GM23338 (cell line): ENCODE data around the gene POLR2H. TPM values are rescaled to one million over a fixed set of nuclear protein-coding genes. Genes with fewer than 3 reads are reported as not detected.

Source experiments
- ATAC-seq: fragments of 200-7000 bp; cut with Tn5 transposase; 3 replicates; pipeline ENCODE4 v1.9.1; 2020
- DNase-seq: peaks from one replicate; pipeline ENCODE4 v3.0.0-alpha.2; 2015; ENCODE audit warnings: low spot score
- H2AFZ ChIP-seq: fragments of 200-600 bp; sonication (generic); 2 replicates; pipeline ENCODE4 v1.8.0; 2016; ENCODE audit warnings: antibody characterized with exemption, mild to moderate bottlenecking, moderate library complexity
- H3F3A ChIP-seq: fragments of 200-600 bp; sonication (generic); replicated peaks from 2 replicates; pipeline ENCODE4 v1.8.0; 2017; ENCODE audit warnings: antibody characterized with exemption, mixed run types, low read depth
- H3K27ac ChIP-seq: fragments of 200-600 bp; sonication (generic); 2 replicates; pipeline ENCODE4 v1.6.1; 2016; ENCODE audit warnings: low read depth
- H3K27me3 ChIP-seq: fragments of 200-600 bp; sonication (generic); 2 replicates; pipeline ENCODE4 v1.8.0; 2016; ENCODE audit warnings: mild to moderate bottlenecking, mixed run types, moderate library complexity; ENCODE audit not compliant: insufficient read depth
- H3K36me3 ChIP-seq: fragments of 200-600 bp; sonication (generic); 2 replicates; pipeline ENCODE4 v1.8.0; 2016; ENCODE audit warnings: mild to moderate bottlenecking; ENCODE audit not compliant: insufficient read depth
- H3K4me1 ChIP-seq: fragments of 200-600 bp; sonication (generic); 2 replicates; pipeline ENCODE4 v1.8.0; 2016; ENCODE audit warnings: mild to moderate bottlenecking, moderate library complexity; ENCODE audit not compliant: insufficient read depth
- H3K4me2 ChIP-seq: fragments of 200-600 bp; sonication (generic); 2 replicates; pipeline ENCODE4 v1.7.1; 2017; ENCODE audit warnings: mixed run types
- H3K4me3 ChIP-seq: fragments of 200-600 bp; sonication (generic); 2 replicates; pipeline ENCODE4 v1.6.1; 2016; ENCODE audit warnings: mixed run types
- H3K79me2 ChIP-seq: fragments of 200-600 bp; sonication (generic); replicated peaks from 2 replicates; pipeline ENCODE4 v1.8.0; 2017; ENCODE audit warnings: mild to moderate bottlenecking; ENCODE audit not compliant: insufficient read depth
- H3K9me2 ChIP-seq: fragments of 200-600 bp; sonication (generic); 2 replicates; pipeline ENCODE4 v1.8.0; 2017; ENCODE audit not compliant: insufficient read depth
- H4K20me1 ChIP-seq: fragments of 200-600 bp; sonication (generic); replicated peaks from 2 replicates; pipeline ENCODE4 v1.8.0; 2017; ENCODE audit warnings: mild to moderate bottlenecking; ENCODE audit not compliant: insufficient read depth
- H3K27ac Mint-ChIP-seq: 2 replicates; pipeline ENCODE4 v1.8.0; 2020; ENCODE audit warnings: inconsistent platforms, mild to moderate bottlenecking, moderate library complexity, mixed read lengths
- H3K27me3 Mint-ChIP-seq: 3 replicates; pipeline ENCODE4 v1.8.0; 2022; ENCODE audit warnings: low read depth, mild to moderate bottlenecking, moderate library complexity, mixed read lengths, inconsistent platforms; ENCODE audit not compliant: insufficient read depth, poor library complexity
- H3K36me3 Mint-ChIP-seq: 3 replicates; pipeline ENCODE4 v1.8.0; 2021; ENCODE audit warnings: low read depth, mild to moderate bottlenecking, inconsistent platforms, moderate library complexity, mixed read lengths
- H3K4me1 Mint-ChIP-seq: 3 replicates; pipeline ENCODE4 v1.8.0; 2020; ENCODE audit warnings: mild to moderate bottlenecking, inconsistent platforms, mixed read lengths
- H3K4me3 Mint-ChIP-seq: 3 replicates; pipeline ENCODE4 v1.8.0; 2021; ENCODE audit warnings: moderate library complexity, mild to moderate bottlenecking, inconsistent platforms, mixed read lengths
- H3K9me3 Mint-ChIP-seq: 3 replicates; pipeline ENCODE4 v1.8.0; 2020; ENCODE audit warnings: moderate library complexity, mild to moderate bottlenecking, inconsistent platforms, mixed read lengths
- CREB1 ChIP-seq: fragments of 250-450 bp; sonication (Bioruptor Pico); IDR thresholded peaks from 2 replicates; pipeline ENCODE4 v1.5.0; 2020; ENCODE audit warnings: low read depth, mild to moderate bottlenecking, moderate library complexity
- polyA plus RNA-seq: library from polyadenylated mRNA; unstranded; fragments of >200 nt; fragmentation: Nextera tagmentation; extraction: Ambion mirVana; gene quantifications from 2 replicates; pipeline ENCODE4 v1.2.1, GENCODE V29; 2016
- total RNA-seq: library from RNA; depleted of rRNA; stranded (reverse); fragments of >200 nt; shearing (Covaris generic); gene quantifications from 2 replicates; pipeline ENCODE4 v1.2.3, GENCODE V29; 2014
- TF ChIP-seq, protein P1 (sequence below): fragments of 250-450 bp; sonication (Bioruptor Pico); IDR thresholded peaks from 2 replicates; pipeline ENCODE4 v1.5.0; 2020; ENCODE audit warnings: mild to moderate bottlenecking, moderate library complexity
- TF ChIP-seq, protein P2 (sequence below): IDR thresholded peaks from 2 replicates; pipeline ENCODE4 v1.6.1; 2016; ENCODE audit warnings: antibody characterized with exemption

The POLR2H gene
- total and polyA plus RNA-seq, 2 experiments from 2014 or later: 190 to 199 TPM

DNA sequence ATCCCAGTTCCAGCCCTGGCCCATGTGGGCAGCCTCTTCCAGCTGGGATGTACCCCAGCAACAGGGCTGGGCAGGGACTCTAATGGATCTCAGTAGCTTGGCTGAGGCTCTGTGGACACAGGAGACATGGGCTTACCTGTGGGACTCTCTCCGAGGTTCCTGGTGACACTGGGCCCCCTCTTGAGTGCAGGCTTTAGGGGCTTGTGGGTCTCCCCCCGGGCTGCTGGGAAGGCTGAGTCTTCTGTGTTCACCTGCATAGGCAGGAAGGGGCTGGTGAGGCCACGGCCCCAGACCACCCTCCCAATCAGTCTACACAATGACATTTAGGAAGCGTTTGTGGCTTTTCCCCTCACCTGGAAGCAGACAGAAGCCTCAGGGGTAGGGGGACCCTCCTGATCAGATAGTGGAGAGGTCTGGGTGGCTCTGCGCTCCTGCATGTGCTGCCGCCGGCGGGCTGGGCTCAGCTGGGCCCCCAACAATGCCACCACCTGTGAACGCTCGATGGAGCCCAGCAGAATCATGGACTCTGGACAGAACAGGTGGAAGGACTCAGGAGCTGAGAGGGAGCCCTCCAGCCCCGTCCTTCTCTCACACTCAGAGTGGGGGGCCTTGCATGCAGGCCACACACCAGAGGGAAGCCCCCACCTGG is 8.5 kb upstream of the POLR2H start (continued):
- TF ChIP-seq, protein P1, sequence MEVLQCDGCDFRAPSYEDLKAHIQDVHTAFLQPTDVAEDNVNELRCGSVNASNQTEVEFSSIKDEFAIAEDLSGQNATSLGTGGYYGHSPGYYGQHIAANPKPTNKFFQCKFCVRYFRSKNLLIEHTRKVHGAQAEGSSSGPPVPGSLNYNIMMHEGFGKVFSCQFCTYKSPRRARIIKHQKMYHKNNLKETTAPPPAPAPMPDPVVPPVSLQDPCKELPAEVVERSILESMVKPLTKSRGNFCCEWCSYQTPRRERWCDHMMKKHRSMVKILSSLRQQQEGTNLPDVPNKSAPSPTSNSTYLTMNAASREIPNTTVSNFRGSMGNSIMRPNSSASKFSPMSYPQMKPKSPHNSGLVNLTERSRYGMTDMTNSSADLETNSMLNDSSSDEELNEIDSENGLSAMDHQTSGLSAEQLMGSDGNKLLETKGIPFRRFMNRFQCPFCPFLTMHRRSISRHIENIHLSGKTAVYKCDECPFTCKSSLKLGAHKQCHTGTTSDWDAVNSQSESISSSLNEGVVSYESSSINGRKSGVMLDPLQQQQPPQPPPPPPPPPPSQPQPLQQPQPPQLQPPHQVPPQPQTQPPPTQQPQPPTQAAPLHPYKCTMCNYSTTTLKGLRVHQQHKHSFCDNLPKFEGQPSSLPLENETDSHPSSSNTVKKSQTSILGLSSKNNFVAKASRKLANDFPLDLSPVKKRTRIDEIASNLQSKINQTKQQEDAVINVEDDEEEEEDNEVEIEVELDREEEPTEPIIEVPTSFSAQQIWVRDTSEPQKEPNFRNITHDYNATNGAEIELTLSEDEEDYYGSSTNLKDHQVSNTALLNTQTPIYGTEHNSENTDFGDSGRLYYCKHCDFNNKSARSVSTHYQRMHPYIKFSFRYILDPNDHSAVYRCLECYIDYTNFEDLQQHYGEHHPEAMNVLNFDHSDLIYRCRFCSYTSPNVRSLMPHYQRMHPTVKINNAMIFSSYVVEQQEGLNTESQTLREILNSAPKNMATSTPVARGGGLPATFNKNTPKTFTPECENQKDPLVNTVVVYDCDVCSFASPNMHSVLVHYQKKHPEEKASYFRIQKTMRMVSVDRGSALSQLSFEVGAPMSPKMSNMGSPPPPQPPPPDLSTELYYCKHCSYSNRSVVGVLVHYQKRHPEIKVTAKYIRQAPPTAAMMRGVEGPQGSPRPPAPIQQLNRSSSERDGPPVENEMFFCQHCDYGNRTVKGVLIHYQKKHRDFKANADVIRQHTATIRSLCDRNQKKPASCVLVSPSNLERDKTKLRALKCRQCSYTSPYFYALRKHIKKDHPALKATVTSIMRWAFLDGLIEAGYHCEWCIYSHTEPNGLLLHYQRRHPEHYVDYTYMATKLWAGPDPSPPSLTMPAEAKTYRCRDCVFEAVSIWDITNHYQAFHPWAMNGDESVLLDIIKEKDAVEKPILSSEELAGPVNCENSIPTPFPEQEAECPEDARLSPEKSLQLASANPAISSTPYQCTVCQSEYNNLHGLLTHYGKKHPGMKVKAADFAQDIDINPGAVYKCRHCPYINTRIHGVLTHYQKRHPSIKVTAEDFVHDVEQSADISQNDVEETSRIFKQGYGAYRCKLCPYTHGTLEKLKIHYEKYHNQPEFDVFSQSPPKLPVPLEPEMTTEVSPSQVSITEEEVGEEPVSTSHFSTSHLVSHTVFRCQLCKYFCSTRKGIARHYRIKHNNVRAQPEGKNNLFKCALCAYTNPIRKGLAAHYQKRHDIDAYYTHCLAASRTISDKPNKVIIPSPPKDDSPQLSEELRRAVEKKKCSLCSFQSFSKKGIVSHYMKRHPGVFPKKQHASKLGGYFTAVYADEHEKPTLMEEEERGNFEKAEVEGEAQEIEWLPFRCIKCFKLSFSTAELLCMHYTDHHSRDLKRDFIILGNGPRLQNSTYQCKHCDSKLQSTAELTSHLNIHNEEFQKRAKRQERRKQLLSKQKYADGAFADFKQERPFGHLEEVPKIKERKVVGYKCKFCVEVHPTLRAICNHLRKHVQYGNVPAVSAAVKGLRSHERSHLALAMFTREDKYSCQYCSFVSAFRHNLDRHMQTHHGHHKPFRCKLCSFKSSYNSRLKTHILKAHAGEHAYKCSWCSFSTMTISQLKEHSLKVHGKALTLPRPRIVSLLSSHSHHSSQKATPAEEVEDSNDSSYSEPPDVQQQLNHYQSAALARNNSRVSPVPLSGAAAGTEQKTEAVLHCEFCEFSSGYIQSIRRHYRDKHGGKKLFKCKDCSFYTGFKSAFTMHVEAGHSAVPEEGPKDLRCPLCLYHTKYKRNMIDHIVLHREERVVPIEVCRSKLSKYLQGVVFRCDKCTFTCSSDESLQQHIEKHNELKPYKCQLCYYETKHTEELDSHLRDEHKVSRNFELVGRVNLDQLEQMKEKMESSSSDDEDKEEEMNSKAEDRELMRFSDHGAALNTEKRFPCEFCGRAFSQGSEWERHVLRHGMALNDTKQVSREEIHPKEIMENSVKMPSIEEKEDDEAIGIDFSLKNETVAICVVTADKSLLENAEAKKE (CRISPR knock-in tag): no peak
- TF ChIP-seq, protein P2, sequence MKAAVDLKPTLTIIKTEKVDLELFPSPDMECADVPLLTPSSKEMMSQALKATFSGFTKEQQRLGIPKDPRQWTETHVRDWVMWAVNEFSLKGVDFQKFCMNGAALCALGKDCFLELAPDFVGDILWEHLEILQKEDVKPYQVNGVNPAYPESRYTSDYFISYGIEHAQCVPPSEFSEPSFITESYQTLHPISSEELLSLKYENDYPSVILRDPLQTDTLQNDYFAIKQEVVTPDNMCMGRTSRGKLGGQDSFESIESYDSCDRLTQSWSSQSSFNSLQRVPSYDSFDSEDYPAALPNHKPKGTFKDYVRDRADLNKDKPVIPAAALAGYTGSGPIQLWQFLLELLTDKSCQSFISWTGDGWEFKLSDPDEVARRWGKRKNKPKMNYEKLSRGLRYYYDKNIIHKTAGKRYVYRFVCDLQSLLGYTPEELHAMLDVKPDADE: no peak
- no peak for TF ChIP-seq CREB1 (CRISPR knock-in tag)

DNA sequence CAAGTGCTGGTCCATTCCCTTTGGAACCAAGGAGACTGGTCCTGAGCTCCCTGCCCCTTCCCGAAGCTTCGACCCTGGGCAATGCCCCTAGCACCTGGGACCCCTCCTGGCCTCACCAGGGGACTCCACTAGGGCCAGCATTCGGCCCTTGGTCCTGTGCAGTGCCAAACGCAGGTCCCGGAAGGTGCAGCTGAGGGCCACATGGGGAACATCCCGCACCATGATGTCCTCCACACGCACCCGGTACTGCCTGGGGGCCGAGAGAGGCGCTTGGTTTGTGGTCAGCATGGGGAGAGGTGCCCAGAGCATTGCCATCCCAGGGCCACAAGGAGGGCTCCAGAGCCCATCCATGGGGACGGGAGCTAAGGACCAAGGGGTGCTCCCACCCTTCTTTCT is 8.0 kb upstream of the POLR2H start:
- H3K36me3 ChIP-seq: 0 out of 2 replicates have a peak, but pooled peaks cover 3% of the 10 kb centered on the region
- TF ChIP-seq, protein P1 (CRISPR knock-in tag): no peak

More for the DNA sequence above, 8.0 kb upstream of the POLR2H start:
- Mint-ChIP-seq H3K9me3 (no peaks in the 10 kb centered on the region), H3K36me3 (peaks cover 36% of the 10 kb centered on the region), H3K4me3 (no peak overlapping the region), H3K4me1 (peaks cover 8% of the 10 kb centered on the region), H3K27me3 (peaks cover under 1% of the 10 kb centered on the region), H3K27ac (no peak overlapping the region)
- Histone ChIP-seq H4K20me1 (0 out of 2 replicates have a peak, but pooled peaks cover 4% of the 10 kb centered on the region), H3K9me2 (no peaks in the 10 kb centered on the region), H3K4me2 (no peak overlapping the region), H3K27ac (no peak overlapping the region), H3K79me2 (no peaks in the 10 kb centered on the region), H3K4me1 (peaks cover 6% of the 10 kb centered on the region; the same call in 1 of the 2 replicates), H2AFZ (no peak overlapping the region), H3K27me3 (no peaks in the 10 kb centered on the region), H3K4me3 (no peak overlapping the region), H3F3A (0 out of 2 replicates have a peak, but pooled peaks cover 2% of the 10 kb centered on the region)
- no peak for DNase-seq
- ATAC-seq: no peak
